Measurements from ENCODE around the gene PIAS4.
A peak's percentile ranks its signal among the peaks of the same experiment; 100 is the strongest.
"Not testable (repeated sequence)": the region's sequence is repeated elsewhere in the genome, so short reads cannot be mapped to it uniquely, and the experiment has no call there.

PIAS4 gene

GRCh38 chr19:4007021-4007835 lies at the start of gene PIAS4:
Gene PIAS4 (plus strand): TSS chr19:4007736. CDS start chr19:4007761, 25 bp downstream.
- DNase-seq = peak; percentile 79

DNA sequence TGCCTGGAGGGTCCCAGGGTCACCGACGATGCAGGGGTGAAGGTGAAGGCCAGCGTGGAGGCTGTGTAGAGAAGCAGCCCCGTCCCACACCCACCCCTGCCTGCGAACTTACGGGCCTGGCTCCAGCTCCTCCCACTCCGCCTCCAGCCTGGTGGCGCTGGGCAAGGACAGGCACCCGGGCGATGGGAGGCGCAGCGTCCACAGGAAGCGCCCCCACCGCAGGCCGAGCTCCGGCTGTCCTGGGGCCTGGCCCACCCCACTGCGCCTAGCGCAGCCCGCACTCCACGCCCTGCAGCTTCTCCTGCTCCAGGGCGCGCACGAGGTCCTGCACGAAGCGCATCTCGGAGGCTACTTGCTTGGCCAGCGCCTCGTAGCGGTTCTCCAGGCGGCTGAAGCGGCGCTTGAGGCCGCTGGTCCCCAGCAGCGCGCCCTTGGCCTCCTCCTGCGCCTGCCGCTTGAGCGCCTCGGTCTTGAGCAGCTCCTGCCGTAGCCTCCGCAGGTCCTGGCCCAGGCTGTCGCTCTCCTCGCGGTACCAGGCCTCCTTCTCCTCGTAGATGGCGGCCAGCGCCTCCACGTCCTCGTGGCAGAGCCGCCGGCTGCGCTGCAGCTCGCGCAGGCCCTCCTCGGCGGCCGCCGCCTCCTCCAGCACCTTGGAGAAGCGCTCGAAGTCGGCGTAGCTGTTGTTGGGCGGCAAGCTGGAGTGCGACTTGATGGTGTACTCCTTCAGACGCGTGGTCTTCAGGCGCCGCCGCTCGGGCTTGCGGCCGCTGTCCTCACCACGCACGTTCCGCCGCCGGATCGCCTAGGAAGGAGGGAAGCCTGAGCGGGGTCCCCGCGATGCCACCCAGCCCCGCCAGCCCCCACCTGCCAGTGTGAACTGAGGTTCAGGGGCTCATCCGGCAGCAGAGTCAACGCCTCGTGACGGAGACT lies 48.4 kb upstream of the PIAS4 start:
- no peak for DNase-seq

DNA sequence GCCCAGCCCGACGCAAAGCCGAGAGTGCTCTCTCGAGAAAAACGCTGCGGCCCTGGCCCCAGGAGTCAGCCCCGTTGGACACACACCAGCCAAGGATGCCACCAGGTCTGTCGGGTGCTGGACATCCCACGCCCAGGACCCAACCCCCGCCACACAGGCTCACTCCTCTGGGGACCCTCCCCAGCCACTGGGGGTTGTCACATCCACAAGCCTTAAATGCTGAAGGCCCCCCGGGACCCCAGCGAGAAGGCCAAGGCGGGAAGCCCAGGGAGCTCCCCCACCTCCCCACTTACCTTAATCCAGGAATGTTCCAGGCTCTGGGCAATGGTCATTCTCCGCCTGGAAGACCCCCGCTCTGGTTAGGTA lies 47.8 kb upstream of the PIAS4 start:
- no peak for DNase-seq

DNA sequence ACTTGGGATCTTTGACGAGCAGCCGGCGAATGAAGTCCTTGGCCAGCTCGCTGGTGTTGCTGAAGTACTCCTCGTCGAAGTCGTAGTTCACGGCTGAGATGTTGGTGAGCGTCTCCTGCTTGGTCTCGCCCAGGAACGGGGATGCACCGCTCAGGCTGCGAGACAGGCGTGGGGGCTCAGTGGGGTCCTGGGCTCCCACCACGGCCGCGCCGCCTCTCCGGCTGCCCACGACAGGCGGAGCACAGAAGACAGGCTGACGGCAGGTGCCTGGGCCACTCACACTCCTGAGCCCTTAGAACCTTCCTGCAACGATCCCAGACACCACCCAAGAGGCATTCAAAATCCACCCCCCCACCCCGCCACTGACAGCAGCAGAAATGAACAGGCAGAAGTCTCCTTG lies 46.5 kb upstream of the PIAS4 start:
- no peak for DNase-seq

GRCh38 chr19:3963458-3964255 lies 43.9 kb upstream of the PIAS4 start:
- no peak for DNase-seq

DNA sequence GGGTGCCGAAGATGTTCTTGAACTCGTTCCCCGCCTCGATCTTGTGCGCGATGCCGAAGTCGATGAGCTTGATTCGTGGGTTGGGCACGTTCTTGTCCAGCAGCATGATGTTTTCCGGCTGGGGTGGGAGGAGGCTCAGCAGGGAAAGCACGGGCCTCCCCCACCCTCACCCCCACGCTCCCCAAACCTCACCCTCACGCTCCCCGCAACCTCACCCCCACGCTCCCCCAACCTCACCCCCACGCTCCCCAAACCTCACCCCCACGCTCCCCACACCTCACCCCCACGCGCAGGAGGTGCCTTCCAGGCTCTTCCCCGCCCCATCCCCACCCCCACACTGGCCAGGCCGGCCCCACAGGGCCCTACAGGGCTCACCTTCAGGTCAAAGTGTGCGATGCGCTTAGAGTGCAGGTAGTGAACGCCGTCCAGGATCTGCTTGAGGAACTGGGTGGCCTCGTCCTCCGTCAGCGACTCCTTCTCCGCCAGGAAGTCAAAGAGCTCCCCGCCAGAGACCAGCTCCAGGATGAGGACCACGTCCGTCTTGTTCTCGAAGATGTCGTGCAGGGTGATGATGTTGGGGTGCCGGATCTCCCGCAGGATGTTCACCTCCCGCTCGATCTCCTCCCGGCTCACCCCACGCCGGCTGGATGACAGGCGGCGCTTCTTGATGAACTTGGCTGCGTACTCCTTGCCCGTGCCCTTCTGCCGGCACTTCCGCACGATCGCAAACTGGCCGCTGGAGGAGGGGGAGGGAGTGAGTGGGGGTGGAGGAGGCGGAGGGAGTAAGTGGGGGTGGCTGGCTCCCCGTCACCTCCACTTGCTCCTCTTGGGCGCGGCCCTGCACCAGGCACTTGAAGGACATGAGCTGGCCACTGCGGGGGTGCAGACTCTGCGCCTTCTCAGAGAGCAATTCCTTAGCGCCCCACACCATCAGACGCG lies 43.0 kb upstream of the PIAS4 start:
- no peak for DNase-seq

DNA sequence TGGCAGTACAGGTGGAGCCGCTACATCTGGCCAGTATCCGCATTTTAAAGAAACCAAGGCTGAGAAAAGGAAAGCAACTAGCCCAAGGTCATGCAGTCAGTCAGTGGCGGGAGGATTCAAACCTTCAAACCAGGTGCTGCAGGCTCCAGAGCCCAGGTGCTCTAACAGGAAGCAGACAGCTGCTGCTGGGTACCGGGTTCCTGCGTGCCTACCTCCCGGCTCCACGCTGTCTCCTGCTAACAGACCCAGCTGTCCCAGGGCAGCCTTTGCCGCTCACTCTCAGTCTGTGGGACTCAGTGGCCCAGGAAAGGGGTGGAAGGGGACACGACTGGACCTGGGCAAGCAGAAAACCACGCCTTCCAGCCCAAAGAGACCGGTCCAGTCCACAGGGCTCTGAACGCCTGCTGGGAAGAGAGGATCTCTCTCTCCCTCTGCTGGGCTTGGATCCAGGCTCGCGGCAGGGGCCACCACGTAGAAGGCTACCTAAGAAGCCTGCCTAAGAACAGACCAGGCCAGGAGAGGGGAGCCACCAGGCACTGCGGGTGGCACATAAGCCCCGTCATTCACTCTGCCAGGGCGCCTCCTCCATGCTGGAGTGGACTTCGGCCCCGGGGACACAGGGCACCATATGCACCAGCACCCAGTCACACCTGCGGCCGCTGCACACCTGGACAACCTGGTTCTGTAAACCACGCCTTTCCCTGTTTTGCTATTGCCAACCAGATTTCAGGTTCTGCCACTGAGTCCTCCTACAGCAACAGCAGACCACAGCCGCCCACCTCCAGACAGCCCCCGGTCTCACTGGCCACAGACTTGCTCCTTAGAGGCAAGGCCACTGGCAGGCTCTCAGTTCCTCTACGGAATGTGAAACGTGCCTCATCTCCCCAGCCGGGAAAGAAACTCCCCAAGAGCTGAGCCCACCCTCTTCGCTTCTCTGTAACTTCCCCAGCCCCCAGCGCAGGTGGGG lies 41.2 kb upstream of the PIAS4 start:
- no peak for DNase-seq

DNA sequence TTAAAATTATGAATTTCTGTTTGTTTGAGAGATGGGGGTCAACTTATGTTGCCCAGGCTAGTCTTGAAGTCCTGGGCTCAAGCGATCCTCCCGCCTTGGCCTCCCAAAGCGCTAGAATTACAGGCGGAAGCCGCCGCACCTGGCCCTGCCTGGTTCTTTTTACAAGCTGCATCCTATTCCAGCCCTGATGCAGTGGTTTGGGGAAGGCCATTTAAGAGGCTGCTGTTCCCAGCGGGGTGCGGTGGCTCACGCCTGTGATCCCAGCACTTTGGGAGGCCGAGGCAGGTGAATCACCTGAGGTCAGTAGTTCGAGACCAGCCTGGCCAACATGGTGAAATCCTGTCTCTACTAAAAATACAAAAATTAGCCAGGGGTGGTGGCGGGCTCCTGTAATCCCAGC lies 39.6 kb upstream of the PIAS4 start:
- not testable (repeated sequence) for DNase-seq

DNA sequence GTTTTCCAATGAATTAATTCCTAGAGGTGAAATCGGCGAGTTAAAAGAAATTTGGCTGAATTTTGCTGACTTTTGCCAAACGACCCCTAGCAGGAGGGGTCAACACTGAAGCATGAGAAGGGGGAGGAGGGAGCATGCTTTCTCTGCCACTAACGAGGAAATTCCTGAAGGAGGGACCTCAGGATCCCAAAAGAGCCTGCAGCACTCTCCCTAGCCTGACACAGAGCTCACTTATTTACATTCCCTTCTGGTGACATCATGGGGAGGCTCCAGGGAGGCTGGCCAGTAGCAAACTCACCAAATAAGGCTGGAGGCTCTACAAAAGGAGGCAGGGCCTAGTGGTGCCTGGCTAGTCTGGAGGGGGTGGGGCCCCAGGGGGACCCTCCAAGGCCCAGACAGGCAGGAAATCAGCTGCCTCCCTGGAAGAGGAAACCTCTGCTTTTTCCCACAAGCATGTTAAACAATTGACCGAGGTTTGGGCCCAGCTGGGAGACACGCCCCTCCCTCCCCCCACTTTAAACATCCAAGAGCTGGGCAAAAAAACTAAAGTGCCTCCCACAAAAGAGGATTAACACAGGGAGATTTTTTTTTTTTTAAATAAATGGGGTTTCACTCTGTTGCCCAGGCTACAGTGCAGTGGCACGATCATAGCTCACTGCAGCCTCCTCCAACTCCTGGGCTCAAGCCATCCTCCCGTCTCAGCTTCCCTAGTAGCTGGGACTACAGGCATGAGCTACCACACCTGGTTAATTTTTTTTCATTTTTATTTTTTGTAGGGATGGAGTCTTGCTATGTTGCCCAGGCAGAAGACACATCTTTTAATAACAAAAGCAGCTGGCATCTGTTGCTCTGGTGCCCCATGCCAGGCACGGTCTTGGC lies 38.7 kb upstream of the PIAS4 start:
- DNase-seq = no peak

DNA sequence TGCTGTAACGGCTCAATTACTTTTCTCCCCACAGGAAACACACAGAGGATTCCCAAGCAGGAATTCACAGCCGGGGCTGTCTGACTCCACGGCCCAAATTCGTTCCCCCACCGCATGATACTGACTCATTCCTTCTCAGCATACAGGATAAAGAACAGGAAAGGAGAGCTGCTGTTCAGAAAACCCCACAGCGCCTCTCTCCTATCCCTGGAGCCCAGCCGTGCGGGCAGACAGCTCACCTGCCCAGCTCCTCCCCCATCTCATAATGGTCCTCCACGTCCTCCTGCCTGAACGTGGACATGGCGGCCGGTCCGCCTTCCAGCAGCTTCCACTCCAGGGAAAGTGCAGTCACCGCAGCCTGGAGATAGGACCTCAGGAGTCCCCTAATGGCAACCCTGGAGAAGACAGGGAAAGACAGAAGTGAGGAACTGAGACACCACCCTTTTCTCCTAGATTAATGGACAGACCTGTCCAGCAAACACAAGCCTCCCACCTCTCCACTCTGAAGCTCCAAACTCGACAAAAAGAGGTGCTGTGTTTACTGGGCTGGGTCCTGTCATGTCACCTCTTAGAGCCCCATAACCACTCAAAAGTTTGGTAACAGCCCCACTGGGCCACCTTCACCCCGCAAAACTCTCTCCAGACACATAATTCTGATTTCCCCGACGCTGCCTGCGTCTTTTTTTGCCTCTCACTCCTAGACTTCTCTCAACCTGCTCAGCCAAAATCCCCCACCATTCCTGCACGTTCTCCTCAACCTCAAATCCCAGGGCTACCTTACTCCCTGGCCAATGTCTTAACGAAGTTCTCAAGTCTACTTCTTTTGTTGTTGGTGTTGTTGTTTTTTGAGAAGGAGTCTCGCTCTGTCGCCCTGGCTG lies 37.9 kb upstream of the PIAS4 start:
- DNase-seq = no peak

- no peak for DNase-seq
Observed at GRCh38 chr19:3970313-3970807, 37.2 kb upstream of the PIAS4 start.

DNA sequence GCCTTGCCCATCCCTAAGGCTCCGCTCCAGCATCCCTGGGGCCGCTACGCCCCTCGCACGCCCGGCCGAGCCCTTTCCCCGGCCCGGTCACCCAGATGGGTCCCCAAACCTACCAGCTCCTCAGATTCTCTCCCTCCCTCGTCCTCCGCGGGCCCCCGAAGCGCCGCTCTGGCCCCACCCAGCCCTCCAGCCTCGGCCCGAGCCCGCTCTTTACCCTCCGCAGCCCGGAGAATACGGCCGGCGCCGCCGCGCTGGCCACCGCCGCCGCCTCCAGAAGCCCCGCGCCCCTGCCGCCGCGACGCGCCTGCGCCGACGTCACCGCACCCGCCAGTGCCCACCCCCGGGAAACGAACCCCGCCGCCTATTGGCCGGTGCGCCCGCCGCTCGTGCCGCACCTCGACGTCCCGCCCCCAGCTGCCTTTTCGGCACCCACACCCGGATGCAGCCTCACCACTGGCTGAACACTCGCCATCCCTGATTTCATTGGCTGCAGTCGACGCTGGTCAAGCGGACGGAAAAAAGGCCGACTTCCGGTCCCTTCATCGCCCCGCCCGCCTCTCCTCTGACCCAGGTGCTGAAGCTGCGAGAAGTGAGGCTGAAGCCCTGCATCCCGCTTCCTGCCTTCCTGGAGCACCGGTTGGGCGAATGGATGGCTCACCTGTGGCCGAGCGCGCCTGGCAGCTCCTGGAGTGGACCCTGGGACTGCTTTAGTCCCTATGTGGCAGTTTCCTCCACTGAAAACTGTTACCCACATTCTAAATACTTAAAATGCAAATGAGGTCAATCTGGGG lies 36.5 kb upstream of the PIAS4 start, which contains the start of gene DAPK3:
Gene DAPK3, minus strand, starts transcription at position 292 of the 791 bp plus-strand sequence. CDS start 1,364 bp downstream, outside the sequence.
- DNase-seq = peak; percentile 85

- no peak for DNase-seq
Observed at GRCh38 chr19:3975144-3975543, 32.4 kb upstream of the PIAS4 start.

DNA sequence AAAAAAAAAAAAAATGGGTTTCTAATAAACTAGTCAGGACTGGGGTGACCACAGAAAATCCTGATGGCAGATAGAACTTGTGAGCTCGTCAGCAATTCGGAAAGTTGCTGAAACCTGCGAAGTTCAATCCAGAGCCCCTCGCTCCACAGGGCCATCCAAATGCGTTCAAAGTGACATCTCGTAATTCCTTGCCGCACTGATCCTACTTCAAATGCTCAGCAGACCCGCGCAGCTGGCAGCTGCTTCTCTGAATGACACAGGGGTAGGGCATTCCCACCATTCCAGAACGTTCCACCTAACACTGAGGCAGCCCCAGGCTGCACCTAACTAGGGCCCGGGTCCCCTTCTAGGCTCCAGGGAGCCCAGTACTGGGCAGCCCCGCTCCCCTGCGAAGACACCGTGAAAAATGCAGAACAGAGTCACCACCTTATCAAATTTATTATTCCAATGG lies 31.9 kb upstream of the PIAS4 start:
- no peak for DNase-seq

DNA sequence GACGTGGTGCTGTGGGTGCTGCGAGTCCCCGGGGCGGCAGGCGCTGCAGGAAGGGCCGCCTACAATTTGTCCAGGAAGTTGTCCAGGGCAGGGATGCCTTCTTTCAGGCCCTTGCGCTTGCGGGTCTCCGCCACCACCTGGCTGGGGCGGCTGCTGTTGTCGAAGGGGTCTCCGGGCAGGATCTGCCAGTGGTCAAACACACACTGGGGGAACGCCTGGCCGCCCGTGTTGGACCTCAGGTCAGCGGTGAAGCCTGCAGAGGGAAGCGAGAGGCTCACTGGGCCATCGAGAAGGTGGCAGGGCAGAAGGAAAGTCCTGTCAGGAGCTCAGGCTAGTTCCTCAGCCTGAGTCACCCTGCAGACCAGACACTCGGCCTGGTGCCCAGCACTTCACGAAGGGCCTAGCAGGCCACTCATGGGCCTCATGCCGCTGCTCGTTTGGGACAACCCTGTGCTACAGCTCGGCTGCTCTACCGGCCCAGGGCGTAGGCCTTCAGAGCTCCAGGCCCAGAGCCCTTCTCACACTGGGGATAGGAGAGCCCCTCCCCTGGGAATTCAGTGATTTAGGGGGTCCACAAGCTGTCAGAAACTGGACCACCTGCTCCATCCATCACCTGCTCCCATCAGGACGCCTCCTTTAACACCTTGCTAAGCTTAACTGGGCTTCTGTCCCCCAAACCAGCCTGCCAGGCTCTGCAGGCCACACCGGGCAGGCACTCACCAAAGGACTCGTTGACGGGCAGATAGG lies 30.9 kb upstream of the PIAS4 start:
- DNase-seq = no peak

All from NCI-H1694 treated with DMSO at 0.1 percent for 48 hours (cell line).